NCI-H1694 treated with DMSO at 0.1 percent for 48 hours (cell line): ENCODE measurements around the gene CAPN11.
"Not testable (repeated sequence)": the region's sequence is repeated elsewhere in the genome, so short reads cannot be mapped to it uniquely, and the experiment has no call there.

Experiments used
- DNase-seq: peaks from one replicate; lab custom pipeline; 2025; lab: John Stamatoyannopoulos, UW

Gene CAPN11

GRCh38 chr6:44181784-44182183 is 23.2 kb downstream of the CAPN11 start:
- DNase-seq, result not testable (repeated sequence)

- DNase-seq, result no peak
Observed at GRCh38 chr6:44182911-44183390, 24.3 kb downstream of the CAPN11 start.

- no peak for DNase-seq
Observed at GRCh38 chr6:44183783-44184182, 25.2 kb downstream of the CAPN11 start.

- DNase-seq, result not testable (repeated sequence)
Observed at GRCh38 chr6:44185356-44185755, 26.7 kb downstream of the CAPN11 start.

- DNase-seq, result no peak
Observed at GRCh38 chr6:44185953-44186634, 27.5 kb downstream of the CAPN11 start.

GRCh38 chr6:44186635-44187025 is 28.0 kb downstream of the CAPN11 start:
- DNase-seq, result no peak

GRCh38 chr6:44188819-44189218 is 30.2 kb downstream of the CAPN11 start:
- DNase-seq, result no peak

GRCh38 chr6:44189257-44189656 is 30.6 kb downstream of the CAPN11 start:
- no peak for DNase-seq

- DNase-seq, result no peak
Observed at GRCh38 chr6:44190715-44191114, 32.1 kb downstream of the CAPN11 start.

GRCh38 chr6:44192428-44193041 is 33.9 kb downstream of the CAPN11 start:
- no peak for DNase-seq

- no peak for DNase-seq
Observed at GRCh38 chr6:44193307-44193910, 34.8 kb downstream of the CAPN11 start.

GRCh38 chr6:44194326-44194725 is 35.7 kb downstream of the CAPN11 start:
- no peak for DNase-seq

- DNase-seq, result not testable (repeated sequence)
Observed at GRCh38 chr6:44196351-44196750, 37.7 kb downstream of the CAPN11 start.

GRCh38 chr6:44198684-44199083 is 40.1 kb downstream of the CAPN11 start:
- no peak for DNase-seq

GRCh38 chr6:44199883-44200282 is 41.3 kb downstream of the CAPN11 start:
- DNase-seq, result no peak

- DNase-seq, result no peak
Observed at GRCh38 chr6:44201200-44201599, 42.6 kb downstream of the CAPN11 start.

- no peak for DNase-seq
Observed at GRCh38 chr6:44201638-44202303, 43.2 kb downstream of the CAPN11 start.

GRCh38 chr6:44202332-44202971 is 43.8 kb downstream of the CAPN11 start:
- no peak for DNase-seq

GRCh38 chr6:44202972-44203750 is 44.5 kb downstream of the CAPN11 start:
- DNase-seq, result no peak

GRCh38 chr6:44203955-44204354 is 45.3 kb downstream of the CAPN11 start:
- no peak for DNase-seq

- no peak for DNase-seq
Observed at GRCh38 chr6:44207966-44208365, 49.3 kb downstream of the CAPN11 start.
